ENCODE results near the gene PFKFB2.
A peak's percentile ranks its signal among the peaks of the same experiment; 100 is the strongest.
"Not testable (repeated sequence)": the region's sequence is repeated elsewhere in the genome, so short reads cannot be mapped to it uniquely, and the experiment has no call there.

The PFKFB2 gene

DNA sequence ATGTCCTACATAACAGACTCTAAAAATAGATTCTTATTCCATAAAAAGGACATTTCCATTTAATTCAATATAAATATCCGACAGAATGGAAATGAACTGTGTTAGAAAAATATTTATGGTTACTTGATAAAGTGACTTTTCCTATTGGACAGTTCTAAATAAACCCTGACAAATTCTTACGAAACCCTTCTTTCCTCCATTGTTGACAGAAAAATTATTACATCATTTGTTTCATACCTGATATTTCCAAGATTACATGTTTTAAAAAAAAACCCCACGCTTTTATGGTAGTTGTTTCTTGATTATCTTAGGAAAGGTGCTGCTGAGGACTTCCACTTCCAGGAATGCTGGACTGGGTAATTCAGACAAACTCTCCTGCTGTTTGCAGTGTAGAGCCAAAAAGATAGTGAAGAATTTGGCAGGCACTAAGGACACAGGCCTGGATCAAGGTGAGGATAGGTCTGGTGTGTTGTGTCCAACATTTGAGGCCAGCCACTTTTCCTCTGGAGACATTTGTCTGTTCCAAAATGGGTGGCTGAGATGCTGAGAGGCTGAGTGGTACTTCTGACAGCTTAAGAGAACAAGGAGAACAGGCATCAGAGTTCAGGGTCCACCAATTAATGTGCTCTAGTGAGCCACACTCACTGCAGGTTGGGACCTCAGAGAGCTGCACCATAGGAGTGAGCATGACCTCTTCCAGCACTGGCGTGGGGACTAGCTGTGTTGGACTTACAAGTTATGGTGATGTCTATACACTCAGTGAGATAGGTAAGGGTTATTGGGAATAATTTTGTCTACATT is 13.5 kb upstream of the PFKFB2 start:
- no peak for DNase-seq (ENCODE audit: low read depth)

DNA sequence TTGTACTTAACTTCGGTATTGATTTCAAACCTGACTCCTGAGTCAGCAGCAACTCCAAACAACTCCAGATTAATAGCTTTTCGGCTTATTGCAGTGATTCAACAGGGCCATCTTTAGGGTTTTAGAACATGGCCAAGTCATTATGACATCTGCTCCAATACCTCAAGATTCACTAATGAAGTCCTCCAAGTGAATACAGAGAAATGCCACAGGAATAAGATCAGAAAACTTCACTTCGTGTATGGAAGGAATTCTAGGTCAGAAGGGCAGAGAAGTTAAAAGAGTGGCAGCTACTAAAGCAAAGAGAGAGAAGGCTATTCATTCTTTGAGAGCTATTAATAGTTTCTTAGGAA is 12.9 kb upstream of the PFKFB2 start:
- no peak for DNase-seq (ENCODE audit: low read depth)

DNA sequence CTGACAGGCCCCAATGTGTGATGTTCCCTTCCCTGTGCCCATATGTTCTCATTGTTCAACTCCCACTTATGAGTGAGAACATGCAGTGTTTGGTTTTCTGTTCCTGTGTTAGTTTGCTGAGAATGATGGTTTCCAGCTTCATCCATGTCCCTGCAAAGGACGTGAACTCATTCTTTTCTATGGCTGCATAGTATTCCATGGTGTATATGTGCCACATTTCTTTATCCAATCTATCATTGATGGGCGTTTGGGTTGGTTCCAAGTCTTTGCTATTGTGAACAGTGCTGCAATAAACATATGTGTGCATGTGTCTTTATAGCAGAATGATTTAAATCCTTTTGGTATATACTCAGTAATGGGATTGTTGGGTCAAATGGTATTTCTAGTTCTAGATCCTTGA is 11.7 kb upstream of the PFKFB2 start:
- not testable (repeated sequence) for DNase-seq (ENCODE audit: low read depth)

DNA sequence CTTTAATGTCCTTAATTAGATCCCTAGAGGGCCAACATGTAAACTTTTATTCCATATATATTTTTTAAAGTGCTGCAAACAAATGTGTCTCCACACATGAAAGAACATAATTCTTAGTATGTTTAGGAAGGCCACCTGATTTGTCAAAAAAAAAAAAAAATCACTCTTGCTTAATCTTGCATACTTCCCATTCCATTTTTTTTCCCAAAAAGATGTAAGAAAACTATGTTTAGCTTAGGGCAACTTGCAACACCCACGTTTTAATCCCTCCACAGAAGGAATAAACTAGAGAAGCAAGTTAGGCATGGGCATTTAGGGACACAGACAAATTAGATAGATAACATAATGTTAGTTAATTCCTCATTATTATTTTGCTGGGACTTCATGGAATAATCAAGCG is 7.6 kb upstream of the PFKFB2 start:
- no peak for DNase-seq (ENCODE audit: low read depth)

DNA sequence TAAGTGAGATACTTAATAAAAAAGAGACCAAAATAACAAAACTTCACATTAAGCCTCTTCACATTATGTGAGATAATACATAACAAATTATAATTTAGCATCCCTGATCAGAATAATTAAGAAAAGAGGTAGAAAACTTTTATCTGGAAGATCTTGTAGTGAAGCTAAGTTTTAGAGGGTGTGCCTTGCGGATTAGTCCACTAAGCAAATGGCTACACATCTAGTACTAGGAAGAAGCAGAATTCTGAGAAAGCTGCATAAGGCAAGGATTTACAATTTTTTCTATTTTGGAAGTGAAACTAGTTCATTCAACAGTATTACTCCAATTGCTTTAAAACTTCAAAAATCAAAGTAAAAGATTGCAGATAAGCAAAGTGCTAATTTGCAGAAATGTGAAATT is 5.6 kb upstream of the PFKFB2 start:
- no peak for DNase-seq (ENCODE audit: low read depth)

DNA sequence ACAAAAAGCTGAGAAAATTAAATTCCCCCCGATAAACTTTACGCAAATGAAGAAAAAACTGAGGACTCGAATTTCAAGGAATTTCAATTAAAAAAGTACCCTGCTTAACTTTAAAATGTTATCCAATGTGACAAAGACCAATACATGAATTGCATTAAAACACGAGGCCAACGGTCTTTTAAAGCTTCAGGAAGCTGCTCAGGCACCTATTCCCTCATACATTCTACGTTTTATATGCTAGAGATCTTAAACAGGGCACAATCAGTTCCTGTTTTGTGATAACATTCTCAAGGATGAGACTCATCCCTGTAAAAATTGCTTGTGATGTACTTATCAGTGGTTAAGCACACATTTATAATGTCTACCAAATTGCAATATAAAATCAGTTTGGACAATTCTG is 5.0 kb upstream of the PFKFB2 start:
- no peak for DNase-seq (ENCODE audit: low read depth)

DNA sequence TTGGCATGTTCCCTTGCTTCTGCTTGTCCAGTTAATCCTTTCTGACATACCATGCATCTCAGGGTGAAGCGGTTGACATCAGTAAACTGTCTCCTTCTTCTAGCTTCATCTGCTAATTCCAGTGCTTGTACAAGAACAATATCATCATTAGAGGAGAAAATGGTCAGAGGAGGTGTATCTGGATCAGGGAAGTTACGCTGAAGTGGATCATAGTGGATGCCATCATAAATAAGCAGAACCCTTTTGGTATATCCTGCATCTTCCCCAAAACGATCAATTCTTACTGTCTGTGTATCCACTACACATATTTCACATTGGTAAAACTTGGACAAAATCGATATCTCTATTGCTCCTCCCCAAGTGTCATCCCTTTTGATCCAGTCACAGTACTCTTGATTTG is 4.0 kb upstream of the PFKFB2 start:
- no peak for DNase-seq (ENCODE audit: low read depth)

DNA sequence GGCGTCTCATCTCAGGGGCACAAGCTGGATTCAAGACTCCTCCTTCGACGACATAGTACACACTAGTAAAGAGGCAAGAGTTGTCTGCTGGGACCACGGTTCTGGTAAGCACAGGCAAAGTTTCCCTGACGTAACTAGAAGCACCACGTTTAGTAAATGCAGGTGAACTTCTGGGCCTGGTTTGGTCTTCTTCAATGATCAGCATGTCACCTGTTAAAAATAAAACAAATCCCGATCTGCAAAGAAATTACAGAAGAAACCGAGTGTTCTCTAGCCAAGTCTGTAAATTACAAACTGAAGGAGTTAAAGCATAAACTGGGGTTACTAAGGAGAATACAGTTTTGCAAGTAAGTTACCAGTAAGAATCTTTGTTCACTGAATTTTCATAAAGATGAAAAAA is 3.6 kb upstream of the PFKFB2 start:
- no peak for DNase-seq (ENCODE audit: low read depth)

DNA sequence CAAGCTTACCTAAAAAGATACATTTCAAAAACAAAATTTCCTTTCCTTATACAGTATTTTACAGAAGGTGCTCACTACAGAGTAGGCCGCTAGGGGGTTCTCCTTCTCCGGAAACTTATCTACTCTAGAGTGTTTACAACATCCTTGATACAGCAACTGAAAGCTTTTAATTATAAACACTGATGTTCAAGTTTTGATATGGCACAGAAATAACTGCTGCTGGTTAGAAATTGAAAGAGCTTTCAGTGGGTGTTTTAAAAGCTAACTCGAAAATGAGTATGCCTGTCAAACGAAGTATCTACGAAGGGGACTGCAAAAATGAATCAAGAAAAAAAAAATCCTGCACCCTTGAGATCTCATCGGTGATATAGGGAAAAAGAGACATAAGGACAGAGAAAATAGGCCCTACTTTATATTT is 3.1 kb upstream of the PFKFB2 start:
- DNase-seq (ENCODE audit: low read depth), result peak; percentile 42

DNA sequence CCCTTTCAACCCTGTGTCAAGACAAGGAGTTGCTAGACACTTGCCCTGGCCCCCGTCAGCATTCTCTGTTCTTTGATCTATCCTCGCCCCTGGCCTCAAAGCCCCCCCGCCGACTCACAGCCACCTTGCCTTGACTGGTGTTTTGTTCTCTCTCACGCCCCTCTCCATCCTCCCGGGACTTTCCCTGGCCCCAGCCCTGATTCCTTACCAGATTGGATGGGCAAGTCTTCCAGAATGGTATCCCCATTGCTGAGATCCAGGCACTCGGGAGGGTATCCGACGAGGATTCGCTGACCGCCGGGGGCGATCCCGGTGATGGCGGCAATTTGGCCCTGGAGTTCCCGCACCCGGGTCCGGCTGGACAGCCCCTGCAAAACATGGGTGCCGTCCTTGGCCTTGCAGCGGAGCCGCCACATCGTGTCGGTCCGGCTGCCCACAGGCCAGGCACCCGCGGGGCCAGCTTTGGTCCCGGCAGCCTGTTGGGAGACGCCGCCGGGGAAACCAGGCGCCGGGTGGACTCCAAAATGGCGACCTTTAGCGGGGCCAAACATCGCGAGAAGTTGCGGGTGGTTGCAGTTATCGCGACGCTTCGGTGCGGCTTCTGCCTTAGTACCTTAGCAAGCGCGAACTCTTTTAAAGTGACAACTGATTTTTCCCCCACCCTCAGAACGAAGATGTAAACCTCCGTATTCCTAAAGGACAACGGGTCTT is 2.4 kb upstream of the PFKFB2 start:
- peak; percentile 94 for DNase-seq (ENCODE audit: low read depth)

DNA sequence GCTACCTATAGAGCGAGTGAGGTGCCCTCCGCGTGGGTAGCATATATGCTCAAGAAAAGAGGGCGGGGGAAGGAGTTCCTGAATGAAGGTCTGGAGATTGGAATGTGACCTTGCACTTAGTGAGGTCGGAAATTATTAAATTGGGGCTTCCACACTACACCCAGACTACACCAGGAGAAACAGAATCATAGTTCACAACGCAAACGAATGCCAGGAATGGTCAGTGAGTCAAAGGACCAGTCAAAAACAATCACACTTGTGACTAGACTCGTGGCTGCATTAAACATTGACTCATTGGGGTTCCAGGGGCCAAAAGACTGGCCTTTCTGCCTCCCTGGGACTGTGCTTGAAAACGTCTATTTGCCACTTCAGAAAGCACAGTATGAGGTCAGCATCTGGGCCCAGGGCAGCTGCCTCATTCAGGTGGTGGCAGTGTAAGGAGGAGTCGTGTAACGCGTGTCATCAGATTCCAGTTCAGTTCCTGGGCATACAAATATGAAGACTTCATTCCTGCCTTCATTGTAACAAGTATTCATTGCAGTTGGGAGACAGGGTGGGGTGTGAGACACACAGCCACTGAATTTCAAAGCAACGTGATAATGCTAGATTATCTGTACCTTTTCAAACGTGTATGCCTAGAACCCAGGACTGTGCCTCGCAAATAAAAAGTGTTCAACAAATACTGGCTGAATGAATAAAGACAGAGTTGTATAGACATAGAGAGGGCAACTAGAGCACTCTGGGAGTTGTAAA is 1.7 kb upstream of the PFKFB2 start, which contains the start of gene YOD1:
Gene YOD1, minus strand, starts transcription at position 18 of the 753 bp plus-strand sequence. CDS start 178 bp downstream, outside the sequence.
- DNase-seq (ENCODE audit: low read depth), result no peak

DNA sequence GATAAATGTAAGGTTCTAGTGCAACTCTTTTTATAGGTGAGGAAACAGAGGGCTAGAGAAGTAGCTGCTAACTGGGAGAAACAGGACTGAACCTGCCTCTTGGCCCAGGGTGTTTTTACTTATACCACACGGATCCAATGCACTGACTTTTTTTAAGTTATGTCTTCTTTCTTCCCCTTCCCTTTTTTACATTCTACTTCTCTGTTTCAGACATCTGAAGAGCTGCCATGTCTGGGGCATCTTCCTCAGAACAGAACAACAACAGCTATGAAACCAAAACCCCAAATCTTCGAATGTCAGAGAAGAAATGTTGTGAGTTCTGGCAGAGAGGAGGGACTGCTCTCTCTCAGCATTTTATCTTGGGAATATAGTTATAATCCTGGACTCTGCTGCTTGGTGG is 1.4 kb downstream of the PFKFB2 start:
- DNase-seq (ENCODE audit: low read depth), result no peak

DNA sequence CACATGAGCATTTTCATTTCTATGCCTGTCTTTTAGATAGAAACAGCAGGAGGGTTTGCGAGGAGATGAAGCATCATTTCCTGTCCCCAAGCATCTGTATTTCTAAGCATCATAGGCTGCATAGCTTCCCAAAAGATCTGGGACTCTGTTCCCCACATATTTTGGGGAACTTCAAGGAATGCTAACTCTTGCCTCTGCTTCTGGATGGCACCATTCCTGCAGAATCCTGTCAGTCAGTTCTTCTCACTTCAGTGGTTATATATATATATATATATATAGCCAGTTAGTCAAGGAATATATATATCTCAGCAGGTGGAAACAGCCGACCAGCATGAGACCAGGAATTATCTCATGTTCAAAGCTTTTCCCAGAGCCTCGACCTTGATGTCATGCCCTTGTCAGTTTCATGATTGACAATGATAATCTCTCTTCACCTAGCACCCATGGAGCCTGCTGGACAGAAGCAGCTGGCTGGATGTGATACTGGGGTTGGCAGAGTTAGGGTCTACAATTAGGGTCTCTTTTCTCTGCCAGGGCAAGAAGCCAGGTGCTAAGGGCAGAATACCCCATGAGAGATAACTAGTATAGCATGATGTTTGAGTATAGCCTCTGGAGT is 2.4 kb downstream of the PFKFB2 start:
- DNase-seq (ENCODE audit: low read depth), result no peak

DNA sequence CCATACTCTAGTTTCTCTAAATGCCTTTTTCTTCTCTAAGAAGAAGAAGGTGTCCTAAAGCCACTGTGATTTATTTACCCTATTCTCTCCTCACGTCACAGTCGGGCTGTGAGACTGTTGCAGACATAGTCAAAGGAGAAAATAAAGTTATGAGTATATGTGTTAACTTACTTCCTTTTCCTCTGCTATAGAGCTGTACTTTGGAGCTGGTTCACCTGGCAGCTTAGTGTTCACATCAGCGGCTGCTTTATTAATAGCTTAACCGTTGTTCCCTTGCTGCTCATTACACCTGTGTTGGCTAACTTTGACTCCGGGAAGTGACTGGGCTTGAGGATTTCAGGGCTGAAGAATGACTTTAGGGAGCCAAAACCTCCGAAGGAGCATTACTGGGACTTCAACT is 3.6 kb downstream of the PFKFB2 start:
- no peak for DNase-seq (ENCODE audit: low read depth)

DNA sequence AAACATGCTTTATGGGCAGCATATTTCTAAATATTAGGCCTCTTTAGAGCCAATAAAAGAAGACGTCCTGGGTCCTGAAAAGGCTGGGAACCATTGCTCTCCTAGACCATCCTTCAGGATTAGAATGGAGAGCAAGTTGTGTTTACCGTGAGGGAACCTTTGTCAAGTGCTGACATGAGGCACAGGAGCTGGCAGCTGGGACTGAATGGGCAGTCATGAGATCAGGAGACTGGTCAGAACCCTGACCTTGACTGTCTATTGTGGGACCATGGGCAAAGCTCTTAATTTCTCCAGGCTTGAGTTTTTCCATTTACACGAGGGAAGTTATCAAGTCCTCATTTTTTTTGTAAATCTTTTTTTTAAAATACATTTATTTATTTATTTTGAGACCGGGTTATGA is 5.2 kb downstream of the PFKFB2 start:
- DNase-seq (ENCODE audit: low read depth), result no peak

DNA sequence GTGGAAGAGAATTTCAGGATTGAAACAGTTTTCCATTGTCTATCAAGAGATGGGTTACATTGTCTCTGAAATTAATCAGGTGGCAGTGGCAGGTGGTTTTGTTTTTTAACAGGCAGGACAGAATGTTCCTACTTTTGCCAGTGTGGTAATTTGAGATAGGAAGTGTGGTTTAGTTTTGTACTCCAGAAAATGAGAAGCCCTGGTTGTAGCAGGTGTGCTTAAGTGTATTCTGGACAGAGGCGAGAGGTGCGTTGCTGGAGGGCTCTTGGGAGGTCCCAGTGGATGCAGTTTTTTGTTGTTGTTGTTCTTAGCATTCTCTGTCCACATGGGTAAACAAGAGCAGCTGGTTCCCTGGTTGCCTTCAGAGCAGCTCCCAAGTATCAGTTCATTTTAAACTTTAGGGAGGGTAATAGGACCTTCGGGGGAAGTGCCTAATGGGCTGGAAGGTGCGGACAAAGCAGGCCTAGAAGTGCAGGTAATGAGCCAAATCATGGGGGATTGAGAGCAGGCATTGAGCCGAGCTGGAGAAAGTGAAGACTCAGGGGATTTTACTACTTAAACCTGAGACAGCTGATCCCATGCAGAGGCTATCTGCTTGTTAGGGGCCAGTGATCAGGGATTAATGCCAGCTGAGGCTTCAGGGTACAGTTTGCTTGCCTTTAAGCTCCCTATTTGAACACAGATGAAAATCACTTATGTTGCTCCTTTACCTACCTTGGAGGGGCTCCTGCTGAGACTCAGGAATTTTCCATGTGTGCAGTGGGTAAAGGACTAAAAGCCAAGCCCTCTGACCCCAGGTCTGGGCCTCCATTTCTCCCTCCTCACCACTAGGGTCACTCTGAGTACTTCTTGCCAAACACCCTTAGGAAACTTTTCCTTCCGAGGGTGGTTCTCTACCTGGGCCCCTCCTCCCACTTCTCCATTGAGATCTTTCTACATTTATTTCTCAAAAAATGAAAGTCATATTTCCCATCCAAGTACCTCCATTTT is 6.1 kb downstream of the PFKFB2 start:
- no peak for DNase-seq (ENCODE audit: low read depth)

DNA sequence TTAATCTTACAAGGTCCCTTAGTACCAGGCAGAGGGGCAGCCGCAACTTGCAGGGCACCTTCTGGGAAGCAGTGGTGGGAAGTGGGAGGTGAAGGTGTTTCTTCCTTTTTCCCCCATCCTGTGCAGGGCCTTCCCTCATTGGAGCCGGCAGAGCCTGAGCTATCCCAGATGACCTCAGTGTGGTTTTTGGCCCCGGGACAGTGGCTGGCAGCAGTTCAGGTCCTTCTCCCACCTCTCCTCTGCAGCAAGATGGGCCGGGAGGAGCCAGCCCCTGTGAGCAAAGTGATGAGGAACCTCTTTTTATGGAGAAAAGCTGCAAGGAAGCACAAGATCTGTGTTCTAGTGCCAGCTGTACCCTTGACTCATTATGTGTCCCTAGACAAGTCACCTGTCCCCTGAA is 6.8 kb downstream of the PFKFB2 start:
- DNase-seq (ENCODE audit: low read depth), result no peak

DNA sequence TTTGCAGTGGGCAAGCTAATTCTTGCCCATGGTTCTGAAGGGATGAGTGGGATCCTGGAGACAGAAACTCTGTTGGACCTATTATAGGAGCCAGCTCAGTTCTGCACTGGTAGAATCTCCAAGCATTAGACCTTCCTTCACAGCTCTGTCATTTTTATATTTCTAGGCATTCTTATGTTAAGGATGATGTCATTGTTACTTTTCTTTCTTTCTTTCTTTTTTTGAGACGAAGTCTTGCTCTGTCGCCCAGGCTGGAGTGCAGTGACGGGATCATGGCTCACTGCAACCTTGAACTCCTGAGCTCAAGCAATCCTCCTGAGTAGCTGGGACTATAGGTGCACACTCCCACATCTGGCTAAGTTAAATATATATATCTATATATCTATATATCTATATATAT is 7.5 kb downstream of the PFKFB2 start:
- DNase-seq (ENCODE audit: low read depth), result no peak

DNA sequence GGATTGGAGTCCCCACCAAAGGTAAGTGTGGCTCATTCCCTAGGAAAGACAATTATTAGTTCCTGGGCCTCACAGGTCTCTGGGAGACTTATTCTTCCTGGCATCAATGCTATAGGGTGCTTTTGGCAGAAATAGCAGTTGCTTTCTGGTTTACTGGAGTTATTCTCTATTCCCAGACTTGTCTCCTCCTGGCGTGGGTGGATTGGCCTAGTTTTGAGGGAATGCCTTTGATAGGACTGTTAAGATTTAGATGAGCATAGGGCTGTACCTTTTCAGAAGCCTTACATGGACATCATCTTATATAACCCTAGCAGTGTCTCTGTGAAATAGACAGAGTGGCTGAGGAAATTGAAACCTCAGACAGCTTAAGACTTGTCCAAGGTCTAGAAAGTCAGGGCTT is 9.0 kb downstream of the PFKFB2 start:
- DNase-seq (ENCODE audit: low read depth), result no peak

DNA sequence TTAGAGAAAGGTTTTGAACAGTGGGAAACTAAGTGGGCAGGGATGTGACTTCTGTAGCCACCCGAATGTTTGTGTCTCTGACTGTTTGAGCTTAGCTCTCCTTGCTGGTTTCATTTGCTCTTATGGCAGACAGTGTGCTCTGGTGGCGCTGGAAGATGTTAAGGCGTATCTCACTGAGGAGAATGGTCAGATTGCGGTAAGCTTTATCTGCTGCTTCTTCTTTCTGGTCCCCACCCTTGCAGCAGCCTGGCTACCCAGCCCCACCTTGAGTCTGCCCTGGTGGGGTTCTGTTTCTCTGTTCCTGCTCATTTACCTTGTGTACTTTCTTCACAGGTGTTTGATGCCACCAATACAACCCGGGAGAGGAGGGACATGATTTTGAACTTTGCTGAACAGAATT is 9.9 kb downstream of the PFKFB2 start:
- DNase-seq (ENCODE audit: low read depth), result no peak

DNA sequence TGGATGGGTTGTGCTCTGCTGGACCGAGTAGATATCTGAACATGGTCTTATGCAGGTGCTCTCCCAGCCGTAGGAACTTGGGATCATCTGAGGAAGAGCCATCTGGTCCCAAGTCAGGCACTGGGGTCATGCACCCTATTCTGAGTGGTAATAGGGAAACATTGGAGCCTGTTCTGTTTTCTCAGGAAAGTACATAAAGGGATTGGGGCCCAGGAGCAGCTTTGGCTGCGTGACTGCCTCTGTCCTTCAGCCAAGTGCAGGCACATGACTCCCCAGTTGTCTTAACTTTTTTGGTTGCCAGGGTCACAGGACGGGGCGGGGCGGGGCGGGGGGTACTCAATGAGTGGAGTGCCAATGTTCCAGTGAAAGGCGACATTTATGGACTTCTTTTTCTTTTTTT is 11.5 kb downstream of the PFKFB2 start:
- DNase-seq (ENCODE audit: low read depth), result no peak
